GM21526 (cell line): ENCODE measurements around the gene DMTF1.
"Not testable (repeated sequence)": the region's sequence is repeated elsewhere in the genome, so short reads cannot be mapped to it uniquely, and the experiment has no call there.

Experiments
- ATAC-seq: cut with Tn5 transposase; IDR thresholded peaks from one replicate; pipeline ENCODE4 v1.9.1; 2021; ENCODE audit warnings: moderate library complexity; ENCODE audit not compliant: unreplicated experiment, low FRiP score

The DMTF1 gene

DNA sequence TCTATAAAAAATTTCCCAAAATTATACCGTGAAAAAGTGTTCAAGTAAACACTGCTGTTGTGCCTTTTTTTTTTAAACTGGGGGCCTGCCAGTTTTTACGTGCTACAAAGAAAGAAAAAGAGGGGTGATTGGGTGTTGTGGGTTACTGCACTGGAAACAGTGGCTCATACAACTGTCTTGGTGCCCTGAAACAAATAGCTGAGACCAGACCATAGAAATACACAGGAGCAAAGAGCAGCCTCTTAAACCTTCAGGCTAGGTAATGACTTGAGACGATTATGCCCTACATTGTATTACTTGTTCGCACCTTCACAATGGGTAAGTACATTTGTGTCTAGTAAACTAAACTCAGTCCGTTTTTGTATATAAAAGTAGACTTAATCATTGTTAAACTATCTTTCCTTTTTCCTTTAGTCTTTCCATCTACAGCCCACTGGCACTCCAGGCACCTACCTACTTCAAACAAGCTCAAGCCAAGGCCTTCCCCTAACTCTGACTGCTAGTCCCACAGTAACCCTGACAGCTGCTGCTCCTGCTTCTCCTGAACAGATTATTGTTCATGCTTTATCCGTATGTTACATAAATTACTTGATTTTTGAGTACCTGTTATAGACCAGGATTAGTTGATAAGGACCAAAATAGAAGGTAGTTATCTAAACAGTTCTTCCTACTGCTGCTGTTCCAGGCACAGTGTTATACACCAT lies 40.7 kb downstream of the DMTF1 start:
- no peak for ATAC-seq

GRCh38 chr7:87193912-87194311 lies 41.7 kb downstream of the DMTF1 start:
- no peak for ATAC-seq

DNA sequence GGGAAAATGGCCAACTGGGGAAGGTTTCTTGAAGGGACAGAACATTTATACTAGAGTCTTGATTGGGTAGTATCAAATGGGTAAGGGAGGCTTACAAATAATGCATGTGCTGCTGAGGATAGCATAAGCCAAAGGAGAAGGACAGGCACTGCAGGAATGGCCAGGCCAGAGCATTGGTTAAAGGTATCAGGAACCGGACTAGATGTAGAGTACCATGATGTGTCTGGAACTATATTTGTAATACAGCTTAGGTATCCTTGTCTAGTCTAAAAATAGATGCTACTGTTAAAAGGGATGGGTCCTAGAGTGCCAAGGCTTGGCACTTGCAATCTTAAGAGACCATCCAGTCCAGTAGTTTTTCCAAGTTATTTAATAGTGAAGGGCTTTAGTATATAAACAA lies 47.0 kb downstream of the DMTF1 start:
- no peak for ATAC-seq

DNA sequence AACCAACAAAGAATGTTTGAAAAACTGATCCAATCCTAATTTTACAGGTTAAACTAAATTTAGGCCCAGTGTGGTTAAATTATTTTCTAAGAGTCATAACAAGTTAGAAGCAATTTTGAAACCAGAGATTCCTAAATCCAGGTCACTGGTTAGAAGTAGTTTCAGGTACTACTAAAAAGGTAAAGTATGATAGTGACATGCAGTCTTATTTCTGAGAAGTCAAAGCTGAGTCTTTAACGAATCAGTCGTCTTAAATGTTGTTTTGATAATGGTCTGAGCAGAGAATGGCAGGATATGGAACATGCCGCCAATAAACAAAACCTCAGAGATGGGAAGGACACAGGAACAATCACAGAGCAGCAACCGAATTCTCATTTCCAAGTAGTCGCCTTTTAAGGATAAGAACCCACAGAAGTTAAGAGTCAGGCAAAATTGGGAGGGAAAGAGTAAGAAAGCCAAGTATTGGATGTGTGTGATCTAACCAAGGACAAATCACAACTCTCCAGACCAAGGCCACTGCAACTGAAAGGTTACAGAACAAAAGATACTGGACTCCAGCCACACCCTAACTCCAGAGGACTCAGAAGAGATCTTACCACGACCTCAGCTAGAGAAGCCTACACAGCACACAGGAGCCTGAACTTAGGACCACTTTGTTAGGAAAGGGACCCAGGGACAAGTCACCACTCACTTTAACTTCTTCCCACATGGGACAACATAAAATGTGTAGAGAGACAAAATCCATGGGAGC lies 47.6 kb downstream of the DMTF1 start:
- no peak for ATAC-seq

GRCh38 chr7:87202208-87202607 lies 50.0 kb downstream of the DMTF1 start:
- no peak for ATAC-seq

DNA sequence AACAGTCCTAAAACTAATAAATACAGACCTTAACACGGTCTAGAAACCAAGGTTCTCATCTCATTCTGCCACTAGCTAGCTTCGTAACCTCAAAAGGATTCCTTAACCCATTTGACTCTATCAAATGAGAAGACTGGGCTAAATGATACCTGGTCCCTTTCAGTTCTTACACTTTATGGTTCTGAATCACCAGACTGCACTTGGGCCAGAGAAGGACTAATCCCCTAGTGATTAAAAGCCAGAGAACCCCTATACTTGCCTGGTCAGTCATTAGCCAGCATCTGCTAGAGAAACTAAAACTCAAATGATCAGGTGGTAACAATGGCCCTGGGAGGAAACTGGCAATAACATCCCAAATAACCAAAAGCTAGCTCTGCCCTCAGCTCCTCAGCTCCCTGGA lies 50.5 kb downstream of the DMTF1 start:
- ATAC-seq, result no peak

DNA sequence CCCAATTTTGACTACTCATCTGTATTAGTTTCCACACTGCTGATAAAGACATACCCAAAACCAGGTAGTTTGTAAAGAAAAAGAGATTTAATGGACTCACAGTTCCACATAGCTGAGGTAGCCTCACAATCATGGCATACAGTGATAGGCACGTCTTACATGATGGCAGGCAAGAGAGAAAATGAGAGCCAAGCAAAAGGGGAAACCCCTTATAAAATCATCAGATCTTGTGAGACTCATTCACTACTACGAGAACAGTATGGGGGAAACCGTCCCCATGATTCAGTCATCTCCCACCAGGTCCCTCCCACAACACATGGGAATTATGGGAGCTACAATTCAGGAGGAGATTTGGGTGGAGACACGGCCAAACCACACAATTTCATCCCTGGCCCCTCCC lies 51.7 kb downstream of the DMTF1 start:
- not testable (repeated sequence) for ATAC-seq

GRCh38 chr7:87204933-87205332 lies 52.7 kb downstream of the DMTF1 start:
- ATAC-seq, result no peak

- ATAC-seq, result not testable (repeated sequence)
Measured at GRCh38 chr7:87205701-87206100, 53.4 kb downstream of the DMTF1 start.

GRCh38 chr7:87206361-87206760 lies 54.1 kb downstream of the DMTF1 start:
- ATAC-seq, result no peak

- ATAC-seq, result no peak
Measured at GRCh38 chr7:87209295-87209924, 57.2 kb downstream of the DMTF1 start.

GRCh38 chr7:87210506-87210905 lies 58.3 kb downstream of the DMTF1 start:
- ATAC-seq, result no peak

DNA sequence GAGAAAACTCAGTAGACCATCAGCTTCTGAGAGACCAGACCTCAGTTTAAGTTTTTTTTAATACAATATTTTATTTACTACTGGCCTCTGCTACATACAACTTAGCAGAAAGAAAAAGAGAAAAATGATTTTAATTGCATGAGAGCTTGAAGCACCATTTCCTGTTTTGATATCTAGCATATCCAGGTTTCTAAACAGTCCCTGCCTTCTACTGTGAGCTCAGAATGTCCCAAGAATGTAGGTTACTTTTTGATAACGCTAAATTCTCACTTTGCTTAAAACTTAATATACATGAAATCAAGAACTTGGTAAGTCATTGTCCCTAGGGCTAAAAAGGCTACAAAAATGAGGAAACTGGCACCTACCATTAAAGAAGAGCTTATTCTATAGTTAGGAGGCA lies 60.2 kb downstream of the DMTF1 start:
- no peak for ATAC-seq

GRCh38 chr7:87213252-87213651 lies 61.0 kb downstream of the DMTF1 start:
- no peak for ATAC-seq

GRCh38 chr7:87213811-87214210 lies 61.6 kb downstream of the DMTF1 start:
- ATAC-seq, result no peak

- no peak for ATAC-seq
Measured at GRCh38 chr7:87215046-87215445, 62.8 kb downstream of the DMTF1 start.

GRCh38 chr7:87216701-87217508 lies 64.7 kb downstream of the DMTF1 start:
- peak; percentile 53 for ATAC-seq

DNA sequence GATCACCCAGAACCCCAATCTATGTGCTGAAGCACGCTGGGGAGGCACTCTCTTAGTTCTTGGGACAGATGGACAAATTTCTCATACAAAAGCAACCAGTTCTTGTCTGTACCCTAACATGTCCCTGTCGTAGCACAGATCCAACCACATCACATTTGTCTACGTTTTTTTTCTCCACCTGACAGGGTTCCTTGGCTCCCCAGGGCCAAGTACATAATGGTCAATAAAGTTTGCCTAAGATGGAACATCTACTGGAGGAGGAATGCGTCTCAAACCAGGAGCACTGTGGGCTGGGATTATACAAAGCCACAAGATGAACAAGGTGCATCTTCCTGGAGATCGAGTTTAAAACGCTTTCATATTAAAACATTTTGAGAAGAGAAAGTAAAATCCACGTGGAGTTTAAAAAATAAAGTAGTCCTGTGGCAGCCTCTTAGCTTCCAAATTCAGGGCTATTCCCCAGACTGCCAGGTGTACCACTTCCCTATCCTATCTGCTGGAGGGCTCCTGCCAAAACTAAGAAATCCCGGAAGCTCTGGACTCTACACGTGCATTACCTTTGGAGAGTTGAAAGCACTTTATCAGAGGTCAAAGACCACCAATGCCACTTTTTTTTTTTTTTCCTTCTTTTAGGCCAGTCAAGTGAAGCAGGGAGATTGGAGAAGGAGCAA lies 65.9 kb downstream of the DMTF1 start:
- no peak for ATAC-seq

DNA sequence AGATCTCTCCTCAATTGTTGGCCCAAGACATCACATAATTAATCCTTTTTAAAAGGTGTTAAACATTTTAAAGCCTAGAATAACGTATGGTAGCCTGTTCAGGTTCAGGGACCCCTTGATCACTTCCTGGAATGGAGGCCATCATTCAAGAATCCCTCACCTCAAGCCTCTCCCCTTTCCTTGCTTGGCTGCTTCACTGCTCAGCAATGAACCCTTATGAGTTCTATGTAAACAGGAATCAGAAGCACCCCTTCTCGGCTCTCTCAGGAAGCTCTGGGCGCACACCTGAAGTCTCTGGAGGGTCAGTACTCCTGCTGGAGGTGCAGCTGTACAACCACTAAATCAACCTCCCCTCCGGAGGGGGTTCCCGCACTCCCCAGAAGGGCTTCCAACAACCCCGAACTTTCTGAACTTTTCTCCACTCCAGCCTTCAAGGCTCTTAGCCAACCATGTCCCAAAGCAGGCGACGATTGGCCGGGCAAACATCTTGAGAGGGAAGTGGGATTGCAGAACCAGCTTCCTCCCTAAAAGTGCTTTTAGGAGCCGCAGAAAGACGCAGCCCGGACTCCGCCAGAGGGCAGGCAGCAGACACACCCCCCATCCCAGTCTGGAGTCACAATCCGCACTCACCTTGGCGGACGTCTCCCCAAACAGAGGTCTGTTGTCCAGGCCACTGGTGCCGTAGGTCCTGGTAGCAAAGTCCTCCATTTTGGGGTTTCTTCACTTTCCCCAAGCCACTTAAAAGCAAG lies 66.7 kb downstream of the DMTF1 start:
- peak; percentile 13 for ATAC-seq
